Right renal pelvis (tissue), 4 donors: ENCODE results near the gene C12orf42. TPM values are rescaled to one million over a fixed set of nuclear protein-coding genes. Genes with fewer than 3 reads are reported as not detected.

Source experiments
- DNase-seq, 4 donors: peaks; one replicate each; pipeline ENCODE4 v3.0.0-alpha.2; 2013; ENCODE audit warnings: low read depth in 4 of 4, low spot score in 3 of 4, missing footprints in 1 of 4
- polyA plus RNA-seq, 4 donors: library from polyadenylated mRNA; unstranded; fragments of 120-200 nt; gene quantifications; one replicate each; pipeline ENCODE4 v1.2.1, GENCODE V29; 2013; ENCODE audit not compliant: insufficient read length in 4 of 4

The C12orf42 gene
- polyA plus RNA-seq, 4 donors: 0.15 to 0.17 TPM; not detected in 2

- DNase-seq: no peak
These were observed 217.4 kb downstream of the C12orf42 start for GRCh38 chr12:103278329-103278728.

GRCh38 chr12:103273645-103274044 lies 222.1 kb downstream of the C12orf42 start:
- no peak for DNase-seq

GRCh38 chr12:103272949-103273348 lies 222.8 kb downstream of the C12orf42 start:
- DNase-seq: no peak

GRCh38 chr12:103269946-103270345 lies 225.8 kb downstream of the C12orf42 start:
- DNase-seq: no peak

DNA sequence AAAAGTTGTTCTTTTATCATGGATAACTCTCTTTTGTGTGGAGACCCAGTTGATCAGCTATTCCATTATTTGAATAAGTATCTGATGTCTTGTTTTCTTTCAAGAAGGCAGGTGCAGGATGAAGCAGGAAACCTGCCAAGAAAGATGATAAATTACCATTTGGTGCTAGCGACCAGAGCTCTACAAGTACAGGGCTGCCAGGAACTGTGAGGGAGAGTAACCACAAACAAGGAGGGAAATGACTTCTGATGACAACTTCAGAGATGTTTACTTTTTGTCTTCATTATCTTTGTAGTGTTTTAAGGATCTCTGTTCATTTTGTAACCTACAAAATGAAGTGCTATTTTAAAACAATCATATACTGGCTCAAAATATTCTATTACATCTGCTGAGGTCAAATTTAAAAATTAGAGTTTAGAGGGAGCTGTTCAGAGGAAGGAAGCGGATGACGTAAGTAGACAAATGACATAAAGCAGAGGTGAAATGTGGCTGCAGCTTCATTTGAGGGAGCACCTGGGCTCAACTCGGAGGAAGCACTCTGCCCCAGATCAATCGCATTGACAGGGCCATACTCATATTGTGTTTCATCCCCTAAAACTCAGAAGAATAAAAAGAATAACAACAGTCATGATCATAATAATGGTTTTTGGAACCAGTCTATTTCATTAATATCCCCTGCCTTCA lies 226.8 kb downstream of the C12orf42 start:
- DNase-seq: no peak

- no peak for DNase-seq
These were observed 238.0 kb downstream of the C12orf42 start for GRCh38 chr12:103257763-103258162.

Other genes with a start within 250 kb of the C12orf42 start
- 1 to 10 TPM in 2 of 4 donors, under 1 TPM in 2; 0.93 to 2.2 (median 1.1) TPM for gene STAB2, start 91.3 kb upstream of the C12orf42 start, polyA plus RNA-seq